ENCODE results near the gene OR1L1.
A peak's percentile ranks its signal among the peaks of the same experiment; 100 is the strongest.

OR1L1 gene

GRCh38 chr9:122661416-122661815 is at the start of gene OR1L1:
Gene OR1L1 (plus strand): TSS chr9:122661716. CDS start chr9:122661716, 0 bp downstream.
- no peak for DNase-seq (ENCODE audit: low spot score)

- DNase-seq (ENCODE audit: low spot score) = no peak
Observed at GRCh38 chr9:122614362-122614761, 47.2 kb upstream of the OR1L1 start, which contains the start of gene OR1Q1. Gene OR1Q1 (plus strand): TSS chr9:122614738. CDS start chr9:122614738, 0 bp downstream.

GRCh38 chr9:122619996-122620395 is 41.5 kb upstream of the OR1L1 start:
- no peak for DNase-seq (ENCODE audit: low spot score)

- DNase-seq (ENCODE audit: low spot score) = peak; percentile 5
Observed at GRCh38 chr9:122642226-122642625, 19.3 kb upstream of the OR1L1 start.

GRCh38 chr9:122656378-122656777 is 5.1 kb upstream of the OR1L1 start:
- DNase-seq (ENCODE audit: low spot score) = no peak

- DNase-seq (ENCODE audit: low spot score) = no peak
Observed at GRCh38 chr9:122657527-122657926, 4.0 kb upstream of the OR1L1 start, which contains the start of gene OR1B1. Gene OR1B1 (minus strand): TSS chr9:122657627.

- no peak for DNase-seq (ENCODE audit: low spot score)
Observed at GRCh38 chr9:122672481-122672880, 11.0 kb downstream of the OR1L1 start.

GRCh38 chr9:122684851-122685250 is 23.3 kb downstream of the OR1L1 start:
- DNase-seq (ENCODE audit: low spot score) = no peak

GRCh38 chr9:122695696-122696095 is 34.2 kb downstream of the OR1L1 start:
- DNase-seq (ENCODE audit: low spot score) = no peak

Measured in NAMALWA (cell line).